Measurements from ENCODE around the gene LMBR1L.

Gene LMBR1L

DNA sequence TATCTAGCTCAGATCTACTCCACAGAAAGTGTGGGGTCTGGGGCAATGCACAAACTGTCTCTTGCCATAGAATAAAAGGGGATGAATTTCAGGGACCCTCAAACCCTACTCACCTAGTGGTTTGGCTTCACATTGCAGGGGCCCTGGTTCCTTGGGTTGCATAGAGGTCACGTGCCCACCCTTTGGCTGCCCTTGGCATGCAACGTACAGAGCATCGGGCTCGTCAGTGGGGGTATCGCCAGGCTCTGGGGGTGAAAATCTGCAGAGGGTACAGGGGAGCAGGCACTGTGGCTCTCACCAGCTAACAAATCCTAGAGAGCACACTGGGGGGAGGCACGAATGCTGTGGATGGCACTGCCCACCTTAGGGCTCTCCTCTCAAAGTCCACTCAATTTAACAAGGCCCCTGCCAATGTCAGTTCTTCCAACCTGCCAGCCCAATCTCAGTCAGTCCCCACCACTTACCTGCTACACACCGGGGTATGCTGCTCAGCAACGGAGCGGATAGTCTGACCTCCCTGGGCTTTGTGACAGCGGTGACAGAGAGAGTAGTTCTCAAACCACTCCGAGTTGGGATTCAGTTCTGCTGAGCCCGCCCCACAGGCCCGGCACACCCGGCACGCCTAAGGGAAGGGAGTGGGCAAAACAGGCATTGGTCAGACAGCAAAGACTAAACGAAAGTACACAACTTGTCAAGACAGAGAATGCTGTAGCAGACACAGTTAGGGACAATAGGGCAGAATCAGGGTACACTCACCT, 58.0 kb downstream of the LMBR1L start:
- no peak for DNase-seq (ENCODE audit: low read depth)

DNA sequence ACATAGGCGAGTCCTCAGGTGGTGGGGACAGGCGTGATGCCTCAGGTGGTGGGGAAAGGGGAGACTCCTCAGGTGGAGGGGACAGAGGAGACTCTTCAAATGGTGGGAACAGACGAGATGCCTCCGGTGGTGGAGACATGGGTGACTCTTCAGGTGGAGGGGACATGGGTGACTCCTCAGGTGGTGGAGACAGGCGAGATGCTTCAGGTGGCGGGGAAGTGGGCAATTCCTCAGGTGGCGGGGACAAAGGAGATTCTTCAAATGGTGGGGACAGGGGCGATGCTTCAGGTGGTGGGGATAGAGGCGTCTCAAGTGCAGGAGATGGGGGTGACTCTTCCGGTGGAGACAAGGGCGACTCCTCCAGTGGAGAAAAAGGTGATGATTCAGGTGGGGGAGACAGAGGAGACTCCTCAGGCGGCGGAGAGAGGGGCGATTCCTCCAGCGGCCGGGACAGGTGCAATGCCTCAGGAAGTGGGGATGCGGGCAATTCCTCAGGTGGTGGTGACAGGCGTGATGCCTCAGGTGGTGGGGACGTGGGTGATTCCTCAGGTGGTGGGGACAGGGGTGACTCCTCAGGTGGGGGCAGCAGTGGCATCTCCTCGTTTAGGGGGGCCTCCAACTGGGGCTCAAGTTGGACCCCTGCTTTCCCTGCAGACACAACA, 58.7 kb downstream of the LMBR1L start:
- no peak for DNase-seq (ENCODE audit: low read depth)

- DNase-seq (ENCODE audit: low read depth) = no peak
Measured at GRCh38 chr12:49051373-49051764, 59.3 kb downstream of the LMBR1L start.

DNA sequence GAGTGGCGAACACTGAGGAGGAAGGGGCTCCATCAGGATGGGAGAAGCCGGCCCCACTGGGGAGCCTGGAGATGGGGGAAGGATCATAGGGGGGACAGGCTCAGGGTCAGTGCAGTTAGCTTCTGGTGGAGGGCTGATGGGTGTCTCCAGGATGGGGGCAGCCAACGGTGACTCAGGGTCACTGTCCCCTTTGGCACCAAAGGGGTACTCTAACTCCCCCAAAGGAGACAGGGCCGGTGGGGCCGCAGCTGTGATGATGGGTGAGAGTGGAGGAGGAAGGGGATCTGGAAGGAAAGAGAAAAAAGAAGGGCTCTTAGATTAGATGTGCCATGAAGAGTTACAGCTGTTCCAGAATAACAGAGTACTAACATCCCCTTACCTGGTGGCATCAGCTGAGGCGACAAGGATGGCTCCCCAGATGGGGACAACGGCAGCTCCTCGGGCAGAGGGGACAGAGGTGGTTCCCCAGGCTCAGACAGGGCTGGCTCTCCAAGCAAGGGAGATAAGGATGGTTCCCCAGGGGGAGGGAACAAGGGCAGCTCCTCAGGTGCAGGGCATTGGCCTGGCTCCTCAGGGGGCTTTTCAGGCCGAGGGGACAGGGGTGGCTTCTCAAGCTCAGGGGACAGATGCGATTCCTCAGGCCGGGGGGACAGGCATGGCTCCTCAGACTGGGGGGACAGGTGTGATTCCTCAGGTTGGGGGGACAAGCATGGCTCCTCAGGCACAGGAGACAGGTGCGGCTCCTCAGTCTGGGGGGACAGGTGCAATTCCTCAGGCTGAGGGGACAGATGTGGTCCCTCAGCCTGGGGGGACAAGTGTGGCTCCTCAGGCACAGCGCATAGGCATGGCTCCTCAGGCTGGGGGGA, 59.9 kb downstream of the LMBR1L start:
- no peak for DNase-seq (ENCODE audit: low read depth)

DNA sequence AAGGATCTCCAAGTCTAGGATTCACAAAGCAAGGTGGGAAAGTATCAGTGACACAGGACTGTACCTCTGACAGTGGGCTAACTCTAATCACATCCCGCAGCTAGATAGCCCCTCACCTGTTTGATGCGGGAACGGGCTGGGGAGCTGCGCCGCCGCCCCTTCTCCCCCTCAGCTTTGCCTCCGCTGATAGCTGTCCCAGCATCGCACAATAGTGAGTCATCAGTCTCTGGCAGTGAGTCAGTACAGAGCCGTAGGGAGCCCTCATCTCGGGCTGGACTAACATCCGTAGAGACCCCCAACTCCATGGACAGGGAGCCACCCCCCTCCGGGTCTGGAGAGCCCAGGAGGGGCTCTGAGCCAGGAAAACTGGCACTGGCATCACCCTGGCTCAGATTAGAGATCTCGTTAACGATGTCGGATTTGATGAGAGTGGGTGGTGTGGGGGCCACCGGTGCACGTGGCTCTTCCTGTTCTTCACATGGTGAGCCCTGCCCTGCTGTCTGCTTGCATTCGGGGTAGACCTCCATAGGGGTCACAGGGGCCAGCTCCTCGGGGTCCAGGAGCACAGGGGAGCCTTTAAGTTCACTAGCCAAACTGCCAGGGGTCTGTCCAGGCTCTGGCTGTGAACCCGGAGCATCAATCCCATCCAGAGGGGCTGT, 61.0 kb downstream of the LMBR1L start:
- no peak for DNase-seq (ENCODE audit: low read depth)

GRCh38 chr12:49048953-49049352, 61.7 kb downstream of the LMBR1L start:
- DNase-seq (ENCODE audit: low read depth) = no peak

Measured in CMK (cell line).